Ovary (tissue), 9 donors: ENCODE measurements around the gene CELA3B. TPM values are rescaled to one million over a fixed set of nuclear protein-coding genes. Genes with fewer than 3 reads are reported as not detected.
"Not testable (repeated sequence)": the region's sequence is repeated elsewhere in the genome, so short reads cannot be mapped to it uniquely, and the experiment has no call there.

ENCODE experiments used
- DNase-seq, 5 donors: peaks; one replicate each; pipeline ENCODE4 v3.0.0-alpha.2; 2019 to 2020
- H3K27ac ChIP-seq, 2 donors: fragments of 200-600 bp; one replicate each; pipeline versions ENCODE4 v1.5.1 to v1.8.0; 2019 to 2022
- H3K27me3 ChIP-seq: fragments of 200-600 bp; one replicate; pipeline ENCODE4 v1.8.0; 2022
- H3K36me3 ChIP-seq: fragments of 200-600 bp; sonication (generic); one replicate; pipeline ENCODE4 v1.5.1; 2019
- H3K4me1 ChIP-seq: one replicate; pipeline ENCODE4 v1.8.1; 2013; ENCODE audit warnings: mild to moderate bottlenecking, moderate library complexity; ENCODE audit not compliant: insufficient read depth
- H3K4me3 ChIP-seq: fragments of 200-600 bp; sonication (generic); one replicate; pipeline ENCODE4 v1.5.1; 2017
- H3K9me3 ChIP-seq, 2 donors: fragments of 200-600 bp in 1 of 2; sonication (generic) in 1 of 2; one replicate each; pipeline versions ENCODE4 v1.5.1 to v1.8.1; 2013 to 2019; ENCODE audit warnings: mild to moderate bottlenecking in 1 of 2, moderate library complexity in 1 of 2
- CTCF ChIP-seq, 3 donors: fragments of 450-650 bp in 2 of 3; fragments of 200-600 bp in 1 of 3; IDR thresholded peaks; one replicate each; pipeline versions ENCODE4 v1.5.1 to v1.8.0; 2016 to 2022; ENCODE audit warnings: antibody characterized with exemption in 3 of 3, mild to moderate bottlenecking in 1 of 3
- EP300 ChIP-seq: sonication (generic); formaldehyde crosslinking; IDR thresholded peaks from one replicate; pipeline ENCODE4 v1.6.1; 2017; ENCODE audit warnings: antibody characterized with exemption
- POLR2A ChIP-seq: fragments of 450-650 bp; IDR thresholded peaks from one replicate; pipeline ENCODE4 v1.6.1; 2017; ENCODE audit warnings: antibody characterized with exemption, mild to moderate bottlenecking, moderate library complexity
- WGBS, 3 donors: extraction: QIAGEN DNeasy Blood & Tissue Kit in 1 of 3; methylation state at CpG; one replicate each; pipeline versions ENCODE4 v1.1.5 to v1.1.7; 2013 to 2017; 5-methylcytosine and 5-hydroxymethylcytosine counted together
- intact Hi-C, 4 donors: fragments of 100-400 bp; cut with DNase I; formaldehyde crosslinking; loops; one replicate each; pipeline versions ENCODE4 v1.11.0 to v1.15.1; 2022 to 2023
- polyA plus RNA-seq, 2 donors: library from polyadenylated mRNA; stranded (reverse); fragments of 200-250 nt in 1 of 2; fragments of 350-450 nt in 1 of 2; fragmentation: Illumina TruSeq in 1 of 2; extraction: RNeasy Lipid Tissue Mini Kit (QIAGEN cat#74804) in 1 of 2; gene quantifications; one replicate each; pipeline ENCODE4 v1.2.3, GENCODE V29; 2013 to 2014
- total RNA-seq, 7 donors: library from RNA; depleted of rRNA in 2 of 7; stranded (reverse); fragments of >200 nt in 2 of 7; fragmentation: NEBNext Ultra II Directional in 3 of 7; extraction: Animal tissue kit (Norgen Biotek cat#: 25700) in 3 of 7; gene quantifications; one replicate each; pipeline versions ENCODE4 v1.1.0 to v1.2.4, GENCODE V29; 2016 to 2023
- donor health status: DM: no; HTN: no; CAD: no; lungs with moderate emphysema.
- donor health status: DM: no; HTN: no; CAD: no.
- donor health status: Bipolar disorder and iron deficiency.
- donor health status: DM: yes; HTN: yes; CAD: no.
- donor health status: DM: no; HTN: no; CAD: no.
- donor health status: DM: yes; HTN: yes; CAD: no.

Gene CELA3B
- total and polyA plus RNA-seq, 9 donors: 2.6 to 19.2 (median 15.4) TPM; not detected in 6

DNA sequence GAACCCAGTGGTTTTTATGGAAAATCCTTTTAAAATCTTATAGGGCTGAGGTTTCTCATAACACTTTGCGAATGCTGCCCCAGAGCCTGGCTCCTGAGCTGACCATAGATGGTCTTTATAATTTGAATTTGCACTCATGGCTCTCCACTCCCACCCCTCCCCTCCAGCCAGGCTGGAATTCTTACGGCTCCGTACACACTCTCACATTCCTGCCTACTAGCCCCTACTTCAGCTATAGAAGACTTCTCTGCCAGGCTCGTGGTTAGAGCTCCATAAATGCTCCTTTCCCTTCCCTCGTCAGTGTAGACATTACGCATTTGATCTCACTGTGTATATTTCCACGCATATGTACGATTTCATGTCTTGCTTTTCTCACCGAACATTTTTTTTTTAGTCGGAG is 34.4 kb upstream of the CELA3B start:
- 78 to 81% (median 79%) methylated on average over 10 of the region's 10 CpGs for WGBS, 3 donors
- Histone ChIP-seq H3K9me3 (no peaks in the 10 kb centered on the region), H3K36me3 (no peaks in the 10 kb centered on the region), H3K4me1 (peaks cover 2% of the 10 kb centered on the region), H3K27ac (no peak overlapping the region), H3K27me3 (no peaks in the 10 kb centered on the region), H3K4me3 (no peak overlapping the region)
- TF ChIP-seq EP300 (no peak), CTCF (IDR thresholded peaks at IDR 0.05) (no peak)
- DNase-seq: no peak
- intact Hi-C loops: loop anchor here in 1 of 4 donors (10.0 kb wide), 1 partner anchor 48 kb away; no protein-coding TSS in a partner anchor

- not testable (repeated sequence) for DNase-seq, H3K9me3 ChIP-seq, H3K36me3 ChIP-seq, H3K4me3 ChIP-seq, H3K4me1 ChIP-seq, H3K27me3 ChIP-seq, H3K27ac ChIP-seq
- intact Hi-C loops: loop anchor here in 1 of 4 donors (10.0 kb wide), 1 partner anchor 48 kb away; no protein-coding TSS in a partner anchor
- 55 to 64% (median 57%) methylated on average over 19 of the region's 19 CpGs for WGBS, 3 donors
Observed at GRCh38 chr1:21942959-21943640, 33.7 kb upstream of the CELA3B start.

DNA sequence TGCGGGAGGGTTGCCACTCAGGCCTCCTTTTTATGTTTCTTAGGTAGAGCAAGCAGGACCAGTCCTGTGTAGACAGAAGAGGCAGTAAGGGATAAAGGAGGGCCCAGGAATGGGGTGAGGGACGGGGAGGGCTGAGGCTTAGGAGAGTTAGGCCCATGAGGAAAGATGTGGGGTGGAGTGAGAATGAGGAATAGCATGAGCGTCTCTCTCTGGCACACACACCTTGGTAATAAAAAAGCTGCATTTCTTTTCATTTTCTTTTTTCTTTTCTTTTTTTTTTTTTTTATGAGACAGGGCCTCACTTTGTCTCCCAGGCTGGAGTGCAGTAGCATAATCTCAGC is 32.1 kb upstream of the CELA3B start:
- 53 to 80% (median 69%) methylated on average over 3 of the region's 3 CpGs for WGBS, 3 donors
- H3K9me3 ChIP-seq: no peaks in the 10 kb centered on the region
- intact Hi-C loops: loop anchor here in 1 of 4 donors (10.0 kb wide), 1 partner anchor 50 kb away; no protein-coding TSS in a partner anchor
- H3K36me3 ChIP-seq: no peaks in the 10 kb centered on the region
- no peaks in the 10 kb centered on the region for H3K4me1 ChIP-seq
- H3K27me3 ChIP-seq: no peaks in the 10 kb centered on the region
- DNase-seq: no peak
- no peak overlapping the region for H3K4me3 ChIP-seq
- no peak for TF ChIP-seq EP300
- TF ChIP-seq POLR2A: no peak
- no peak for TF ChIP-seq CTCF (IDR thresholded peaks at IDR 0.05)
- H3K27ac ChIP-seq: no peak overlapping the region

- 74 to 80% (median 75%) methylated on average over 11 of the region's 11 CpGs for WGBS, 3 donors
- H3K27ac ChIP-seq: no peak overlapping the region
Observed at GRCh38 chr1:21946836-21947587, 29.8 kb upstream of the CELA3B start.

More at GRCh38 chr1:21946836-21947587, 29.8 kb upstream of the CELA3B start:
- Histone ChIP-seq H3K4me3 (no peak overlapping the region), H3K27me3 (no peaks in the 10 kb centered on the region), H3K36me3 (no peaks in the 10 kb centered on the region), H3K9me3 (no peaks in the 10 kb centered on the region), H3K4me1 (no peaks in the 10 kb centered on the region)
- no peak for TF ChIP-seq CTCF (IDR thresholded peaks at IDR 0.05)
- no peak for TF ChIP-seq EP300
- no peak for TF ChIP-seq POLR2A
- no peak for DNase-seq
- intact Hi-C loops: loop anchor here in 1 of 4 donors (10.0 kb wide), 1 partner anchor 52 kb away; no protein-coding TSS in a partner anchor
